ENCODE data around the gene ELL.
"Not testable (repeated sequence)": the region's sequence is repeated elsewhere in the genome, so short reads cannot be mapped to it uniquely, and the experiment has no call there.

The ELL gene

GRCh38 chr19:18521692-18522123 lies at the start of gene ELL:
Gene ELL, minus strand, starts transcription at chr19:18522070. Its CDS starts 15 bp downstream, at chr19:18522055.
- DNase-seq: no peak

GRCh38 chr19:18568367-18568766 lies 46.5 kb upstream of the ELL start:
- no peak for DNase-seq

GRCh38 chr19:18566953-18567352 lies 45.1 kb upstream of the ELL start:
- DNase-seq: no peak

- no peak for DNase-seq
These were observed 40.2 kb upstream of the ELL start for GRCh38 chr19:18562086-18562485.

GRCh38 chr19:18559685-18560084 lies 37.8 kb upstream of the ELL start:
- no peak for DNase-seq

GRCh38 chr19:18558604-18559003 lies 36.7 kb upstream of the ELL start:
- no peak for DNase-seq

GRCh38 chr19:18558202-18558555 lies 36.3 kb upstream of the ELL start:
- DNase-seq: no peak

GRCh38 chr19:18557411-18558201 lies 35.7 kb upstream of the ELL start, which contains the start of gene KXD1:
Gene KXD1, plus strand, starts transcription at chr19:18557870. Its CDS starts 4,187 bp downstream, at chr19:18562057.
- peak; percentile 90 for DNase-seq

GRCh38 chr19:18551631-18552030 lies 29.8 kb upstream of the ELL start:
- no peak for DNase-seq

- DNase-seq: no peak
These were observed 22.1 kb upstream of the ELL start for GRCh38 chr19:18543814-18544475.

- peak; percentile 75 for DNase-seq
These were observed 21.3 kb upstream of the ELL start, which contains the start of gene FKBP8 for GRCh38 chr19:18542941-18543813. Gene FKBP8, minus strand, starts transcription at chr19:18543573. Its CDS starts 1,603 bp downstream, at chr19:18541970.

- DNase-seq: no peak
These were observed 20.4 kb upstream of the ELL start for GRCh38 chr19:18541992-18542940.

GRCh38 chr19:18541258-18541991 lies 19.6 kb upstream of the ELL start:
- DNase-seq: no peak

- not testable (repeated sequence) for DNase-seq
These were observed 18.3 kb upstream of the ELL start for GRCh38 chr19:18540200-18540599.

GRCh38 chr19:18539372-18539771 lies 17.5 kb upstream of the ELL start:
- no peak for DNase-seq

GRCh38 chr19:18538115-18538514 lies 16.2 kb upstream of the ELL start:
- DNase-seq: no peak

GRCh38 chr19:18537431-18537830 lies 15.6 kb upstream of the ELL start:
- DNase-seq: no peak

- DNase-seq: no peak
These were observed 14.6 kb upstream of the ELL start for GRCh38 chr19:18536475-18536874.

GRCh38 chr19:18533058-18533457 lies 11.2 kb upstream of the ELL start:
- no peak for DNase-seq

GRCh38 chr19:18532168-18532890 lies 10.5 kb upstream of the ELL start:
- no peak for DNase-seq

- no peak for DNase-seq
These were observed 9.6 kb upstream of the ELL start for GRCh38 chr19:18531485-18531884.
